Right lobe of liver (tissue), 6 donors: ENCODE results near the gene HDAC1. TPM values are rescaled to one million over a fixed set of nuclear protein-coding genes. Genes with fewer than 3 reads are reported as not detected.
"Not testable (repeated sequence)": the region's sequence is repeated elsewhere in the genome, so short reads cannot be mapped to it uniquely, and the experiment has no call there.

Experiments
- ATAC-seq, 4 donors: fragments of 200-7000 bp; cut with Tn5 transposase; one replicate each; pipeline ENCODE4 v1.9.1; 2020; ENCODE audit warnings: mild to moderate bottlenecking in 4 of 4, moderate library complexity in 4 of 4
- DNase-seq, 3 donors: peaks; one replicate each; pipeline ENCODE4 v3.0.0-alpha.2; 2020
- H3K27ac ChIP-seq, 3 donors: fragments of 200-600 bp; one replicate each; pipeline ENCODE4 v1.8.0; 2022
- H3K27me3 ChIP-seq, 2 donors: fragments of 200-600 bp; one replicate each; pipeline ENCODE4 v1.8.0; 2022
- H3K36me3 ChIP-seq, 4 donors: fragments of 200-600 bp; sonication (generic) in 1 of 4; one replicate each; pipeline versions ENCODE4 v1.5.1 to v1.8.0; 2017 to 2022; ENCODE audit warnings: control low read depth in 1 of 4
- H3K4me1 ChIP-seq, 4 donors: fragments of 200-600 bp; sonication (generic) in 1 of 4; one replicate each; pipeline versions ENCODE4 v1.5.1 to v1.8.0; 2017 to 2022; ENCODE audit warnings: control low read depth in 1 of 4
- H3K4me3 ChIP-seq, 3 donors: fragments of 200-600 bp; one replicate each; pipeline ENCODE4 v1.8.0; 2022
- H3K9me3 ChIP-seq, 4 donors: fragments of 200-600 bp; sonication (generic) in 1 of 4; one replicate each; pipeline versions ENCODE4 v1.5.1 to v1.8.0; 2017 to 2022; ENCODE audit warnings: control low read depth in 1 of 4
- CTCF ChIP-seq, 4 donors: fragments of 200-600 bp in 3 of 4; fragments of 450-650 bp in 1 of 4; IDR thresholded peaks; one replicate each; pipeline versions ENCODE4 v1.5.1 to v1.8.0; 2016 to 2022; ENCODE audit warnings: antibody characterized with exemption in 4 of 4, mild to moderate bottlenecking in 2 of 4
- POLR2A ChIP-seq: fragments of 450-650 bp; IDR thresholded peaks from one replicate; pipeline ENCODE4 v1.6.1; 2017; ENCODE audit warnings: antibody characterized with exemption, mild to moderate bottlenecking
- WGBS: methylation state at CpG from one replicate; pipeline ENCODE4 v1.1.6; 2018; ENCODE audit warnings: low coverage, low lambda C conversion rate; ENCODE audit not compliant: insufficient coverage; ENCODE audit errors: missing lambda C conversion rate; 5-methylcytosine and 5-hydroxymethylcytosine counted together
- intact Hi-C, 2 donors: fragments of 100-400 bp; cut with DNase I; formaldehyde crosslinking; loops; one replicate each; pipeline versions ENCODE4 v1.11.2 to v1.14.1; 2022
- total RNA-seq, 6 experiments: library from RNA; depleted of rRNA in 2 of 6; stranded (reverse); fragments of >200 nt in 2 of 6; fragmentation: NEBNext Ultra II Directional in 3 of 6; extraction: Animal tissue kit (Norgen Biotek cat#: 25700) in 3 of 6; gene quantifications; one replicate each; pipeline versions ENCODE4 v1.1.0 to v1.2.4, GENCODE V29; 2016 to 2023
- donor health status: DM: no; HTN: yes; CAD: no.
- donor health status: DM: no; HTN: no; CAD: no.
- donor health status: DM: no; HTN: no; CAD: no.
- donor health status: DM: no; HTN: yes; CAD: no.
- donor health status: DM: no; HTN: yes; CAD: no.

Gene HDAC1
- total RNA-seq, 6 experiments from 2014 or later = 24.0 to 40.6 (median 32.4) TPM

GRCh38 chr1:32352239-32352745 lies 60.4 kb downstream of the HDAC1 start:
- DNase-seq = no peak
- WGBS = 47% methylated on average over 3 of the region's 8 CpGs
- Histone ChIP-seq H3K4me1 (peaks cover 0 to 14% (median 4%) of the 10 kb centered on the region in 4 donors), H3K36me3 (no peaks in the 10 kb centered on the region), H3K27me3 (no peaks in the 10 kb centered on the region), H3K27ac (peak overlapping the region; percentile 86 to 94 (median 88)), H3K4me3 (peak overlapping the region; percentile 74 to 93 (median 75)), H3K9me3 (no peaks in the 10 kb centered on the region)
- intact Hi-C loops = no loop called here
- TF ChIP-seq POLR2A (no peak), CTCF (IDR thresholded peaks at IDR 0.05) (no peak)
- no peak for ATAC-seq

- TF ChIP-seq POLR2A = no peak
- Histone ChIP-seq H3K27me3 (no peaks in the 10 kb centered on the region), H3K9me3 (no peaks in the 10 kb centered on the region), H3K36me3 (no peaks in the 10 kb centered on the region), H3K27ac (peak overlapping the region; percentile 21 to 88 (median 86)), H3K4me1 (peaks cover 0 to 18% (median 4%) of the 10 kb centered on the region in 4 donors), H3K4me3 (no peak overlapping the region)
- ATAC-seq = no peak
- intact Hi-C loops = no loop called here
- WGBS = no CpG with 5 or more reads among the region's 2 CpGs
- DNase-seq = no peak
Observed at GRCh38 chr1:32352831-32353383, 61.0 kb downstream of the HDAC1 start.

GRCh38 chr1:32353431-32353830 lies 61.5 kb downstream of the HDAC1 start:
- intact Hi-C loops = no loop called here
- Histone ChIP-seq H3K9me3 (no peaks in the 10 kb centered on the region), H3K4me1 (peaks cover 0 to 23% (median 4%) of the 10 kb centered on the region in 4 donors), H3K36me3 (no peaks in the 10 kb centered on the region), H3K4me3 (no peak overlapping the region), H3K27me3 (no peaks in the 10 kb centered on the region), H3K27ac (peak overlapping the region in 2 of 3 donors; percentile 21 to 86)
- 57% methylated on average over 2 of the region's 2 CpGs for WGBS
- no peak for ATAC-seq
- no peak for TF ChIP-seq POLR2A
- no peak for TF ChIP-seq CTCF (IDR thresholded peaks at IDR 0.05)
- DNase-seq = no peak

- intact Hi-C loops = no loop called here
Observed at GRCh38 chr1:32353886-32354570, 62.1 kb downstream of the HDAC1 start.

GRCh38 chr1:32355778-32356177 lies 63.9 kb downstream of the HDAC1 start:
- intact Hi-C loops, H3K27me3 ChIP-seq, H3K27ac ChIP-seq, H3K9me3 ChIP-seq, ATAC-seq, DNase-seq, H3K36me3 ChIP-seq, H3K4me3 ChIP-seq: not testable (repeated sequence)
- WGBS = 87% methylated on average over 4 of the region's 6 CpGs
- H3K4me1 ChIP-seq = peaks cover 0 to 20% (median 4%) of the 10 kb centered on the region in 4 donors

More at GRCh38 chr1:32353886-32354570, 62.1 kb downstream of the HDAC1 start:
- Histone ChIP-seq H3K36me3 (no peaks in the 10 kb centered on the region), H3K4me1 (peaks cover 0 to 22% (median 4%) of the 10 kb centered on the region in 4 donors), H3K9me3 (no peaks in the 10 kb centered on the region), H3K27me3 (no peaks in the 10 kb centered on the region), H3K27ac (peak overlapping the region in 1 of 3 donors; percentile 86), H3K4me3 (no peak overlapping the region)
- 36% methylated on average over 2 of the region's 2 CpGs for WGBS
- TF ChIP-seq CTCF (IDR thresholded peaks at IDR 0.05) (no peak), POLR2A (no peak)
- DNase-seq = peak in 2 of 3 donors; percentile 54 to 69
- peak; percentile 3 to 23 (median 18) for ATAC-seq
